Pancreas (tissue), 10 donors: Measurements from ENCODE around the gene CEP63. TPM values are rescaled to one million over a fixed set of nuclear protein-coding genes. Genes with fewer than 3 reads are reported as not detected.

ENCODE experiments used
- ATAC-seq, 4 donors: fragments of 200-7000 bp; cut with Tn5 transposase; one replicate each; pipeline versions ENCODE4 v1.8.0 to v1.9.1; 2020; ENCODE audit warnings: mild to moderate bottlenecking in 4 of 4, moderate library complexity in 4 of 4
- DNase-seq, 6 donors: peaks; one replicate each; pipeline ENCODE4 v3.0.0-alpha.2; 2020
- FAIRE-seq: peaks from 2 replicates; lab custom pipeline; 2012; peaks lifted over from hg19 to GRCh38; lab: Jason Lieb, UNC
- H3K27ac ChIP-seq, 4 donors: fragments of 200-600 bp; sonication (generic); 1 replicate in 3 of 4; 2 replicates in 1 of 4; pipeline versions ENCODE4 v1.5.0 to v1.8.0; 2020
- H3K27me3 ChIP-seq, 4 donors: fragments of 200-600 bp; one replicate each; pipeline ENCODE4 v1.8.0; 2021
- H3K36me3 ChIP-seq, 3 donors: fragments of 200-600 bp; sonication (generic) in 1 of 3; one replicate each; pipeline versions ENCODE4 v1.5.0 to v1.8.0; 2020 to 2021
- H3K4me1 ChIP-seq, 3 donors: fragments of 200-600 bp; one replicate each; pipeline ENCODE4 v1.8.0; 2021
- H3K4me3 ChIP-seq, 4 donors: fragments of 200-600 bp; sonication (generic) in 2 of 4; one replicate each; pipeline versions ENCODE4 v1.5.0 to v1.8.0; 2020 to 2021
- H3K9me3 ChIP-seq, 4 donors: fragments of 200-600 bp; one replicate each; pipeline ENCODE4 v1.8.0; 2021
- WGBS, 2 donors: extraction: QIAGEN DNeasy Blood & Tissue Kit; methylation state at CpG; one replicate each; pipeline ENCODE4 v1.1.7; 2013; 5-methylcytosine and 5-hydroxymethylcytosine counted together
- intact Hi-C, 3 donors: fragments of 100-400 bp; cut with DNase I; formaldehyde crosslinking; loops; one replicate each; pipeline versions ENCODE4 v1.11.1 to v1.14.2; 2022
- polyA plus RNA-seq, 2 donors: library from polyadenylated mRNA; stranded (reverse); fragments of 200-250 nt; gene quantifications; one replicate each; pipeline ENCODE4 v1.2.3, GENCODE V29; 2013
- total RNA-seq, 6 donors: library from RNA; stranded (reverse); fragmentation: NEBNext Ultra II Directional in 4 of 6; extraction: Animal tissue kit (Norgen Biotek cat#: 25700) in 4 of 6; gene quantifications; one replicate each; pipeline versions ENCODE4 v1.2.1 to v1.2.4, GENCODE V29; 2021 to 2023
- TF ChIP-seq, protein P1 (sequence below), 4 donors: fragments of 200-600 bp; sonication (generic) in 3 of 4; IDR thresholded peaks; one replicate each; pipeline versions ENCODE4 v1.5.0 to v1.8.0; 2021; ENCODE audit warnings: antibody characterized with exemption in 4 of 4
- donor health status: healthy with polysubstance abuse.
- donor health status: DM: no; HTN: no; CAD: no; lungs with moderate emphysema.
- donor health status: DM: no; HTN: no; CAD: no.
- donor health status: control.
- donor health status: control.
- donor health status: Bipolar disorder and iron deficiency.
- donor health status: DM: yes; HTN: yes; CAD: no.
- donor health status: DM: no; HTN: no; CAD: no.
- donor health status: DM: no; HTN: no; CAD: no.
- donor health status: DM: yes; HTN: yes; CAD: no.

Gene CEP63
- total and polyA plus RNA-seq, 8 donors, result 8.9 to 17.2 (median 11.4) TPM

DNA sequence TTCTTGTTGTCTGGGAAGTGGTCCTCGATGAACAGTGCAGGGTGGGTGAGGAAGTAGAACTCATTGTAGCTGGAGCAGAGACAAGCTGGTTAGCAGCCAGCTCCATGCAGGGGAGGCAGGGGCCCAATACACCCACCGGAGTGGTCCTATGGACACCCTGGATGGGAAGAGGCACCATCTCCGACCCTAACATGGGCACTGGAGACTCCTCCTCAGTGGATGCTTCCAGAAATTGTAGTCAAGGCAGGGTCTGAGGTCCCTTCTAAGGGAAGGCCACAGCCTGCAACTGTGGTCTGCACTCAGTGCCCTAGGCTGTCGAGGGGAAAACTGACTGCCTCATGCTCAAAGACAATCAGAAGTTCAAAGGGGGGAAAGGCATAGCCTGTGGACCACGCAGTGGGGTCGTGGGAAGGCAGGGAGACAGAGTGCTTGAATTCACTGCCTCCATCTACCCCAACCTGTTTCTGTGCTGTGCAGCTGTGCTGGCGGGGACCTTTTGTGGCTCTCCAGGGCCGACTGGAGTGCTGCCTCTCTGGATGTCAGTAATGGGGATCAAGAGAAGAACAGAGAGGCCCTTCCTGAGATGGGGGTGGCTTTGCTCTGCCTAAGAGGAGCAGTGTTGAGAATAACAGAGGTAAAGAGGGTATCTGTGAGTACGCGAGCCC is 123.0 kb downstream of the CEP63 start:
- ATAC-seq (no peak), FAIRE-seq (no peak), DNase-seq (peak in 1 of 6 donors; percentile 7)
- H3K9me3 ChIP-seq, result no peaks in the 10 kb centered on the region
- no peaks in the 10 kb centered on the region for H3K27me3 ChIP-seq
- H3K27ac ChIP-seq, result no peak overlapping the region
- 84 to 87% methylated on average over 10 of the region's 10 CpGs for WGBS, 2 donors
- TF ChIP-seq, protein P1, sequence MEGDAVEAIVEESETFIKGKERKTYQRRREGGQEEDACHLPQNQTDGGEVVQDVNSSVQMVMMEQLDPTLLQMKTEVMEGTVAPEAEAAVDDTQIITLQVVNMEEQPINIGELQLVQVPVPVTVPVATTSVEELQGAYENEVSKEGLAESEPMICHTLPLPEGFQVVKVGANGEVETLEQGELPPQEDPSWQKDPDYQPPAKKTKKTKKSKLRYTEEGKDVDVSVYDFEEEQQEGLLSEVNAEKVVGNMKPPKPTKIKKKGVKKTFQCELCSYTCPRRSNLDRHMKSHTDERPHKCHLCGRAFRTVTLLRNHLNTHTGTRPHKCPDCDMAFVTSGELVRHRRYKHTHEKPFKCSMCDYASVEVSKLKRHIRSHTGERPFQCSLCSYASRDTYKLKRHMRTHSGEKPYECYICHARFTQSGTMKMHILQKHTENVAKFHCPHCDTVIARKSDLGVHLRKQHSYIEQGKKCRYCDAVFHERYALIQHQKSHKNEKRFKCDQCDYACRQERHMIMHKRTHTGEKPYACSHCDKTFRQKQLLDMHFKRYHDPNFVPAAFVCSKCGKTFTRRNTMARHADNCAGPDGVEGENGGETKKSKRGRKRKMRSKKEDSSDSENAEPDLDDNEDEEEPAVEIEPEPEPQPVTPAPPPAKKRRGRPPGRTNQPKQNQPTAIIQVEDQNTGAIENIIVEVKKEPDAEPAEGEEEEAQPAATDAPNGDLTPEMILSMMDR (IDR thresholded peaks at IDR 0.05), result no peak
- no peaks in the 10 kb centered on the region for H3K36me3 ChIP-seq
- H3K4me1 ChIP-seq, result no peaks in the 10 kb centered on the region
- no peak overlapping the region for H3K4me3 ChIP-seq
- intact Hi-C loops, result loop anchor here in 1 of 3 donors (10.0 kb wide), 1 partner anchor 1286 kb away; no protein-coding TSS in a partner anchor

DNA sequence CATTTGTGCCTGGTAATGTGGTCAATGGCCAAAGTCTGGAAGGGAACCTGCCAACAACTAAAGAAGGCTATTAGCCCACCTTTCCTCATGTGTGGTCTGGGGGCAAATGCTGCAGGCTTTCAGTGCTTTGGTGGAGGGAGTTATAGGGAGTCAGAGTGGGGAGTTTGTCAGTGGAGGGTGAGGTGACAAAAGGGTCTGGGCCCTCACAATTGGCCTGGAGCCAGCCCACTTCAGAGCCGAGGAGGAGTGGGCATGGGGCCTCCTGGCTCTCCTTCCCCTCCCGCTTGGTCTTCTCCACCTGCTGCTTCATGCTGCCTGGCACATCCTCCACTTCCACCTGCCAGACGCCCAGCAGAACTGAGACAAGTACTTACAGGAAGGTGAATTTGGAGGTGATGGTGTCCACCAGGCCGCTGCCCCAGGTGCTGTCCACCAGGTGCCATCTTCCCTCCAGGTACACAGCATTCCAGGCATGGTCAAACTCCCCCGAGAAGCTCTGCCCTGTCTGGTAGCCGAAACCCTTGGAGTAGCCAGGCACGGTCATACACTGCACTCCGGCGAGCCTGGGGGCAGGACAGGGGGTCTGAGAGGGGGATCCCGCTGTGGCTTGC is 124.1 kb downstream of the CEP63 start:
- H3K27me3 ChIP-seq, result no peaks in the 10 kb centered on the region
- H3K4me1 ChIP-seq, result no peaks in the 10 kb centered on the region
- DNase-seq, result peak in 1 of 6 donors; percentile 10
- H3K36me3 ChIP-seq, result no peaks in the 10 kb centered on the region
- no peaks in the 10 kb centered on the region for H3K9me3 ChIP-seq
- TF ChIP-seq, protein P1 (IDR thresholded peaks at IDR 0.05), result no peak
- H3K4me3 ChIP-seq, result no peak overlapping the region
- FAIRE-seq, result no peak
- no peak for ATAC-seq
- H3K27ac ChIP-seq, result no peak overlapping the region
- 72 to 73% methylated on average over 10 of the region's 10 CpGs for WGBS, 2 donors
- intact Hi-C loops, result loop anchor here in 1 of 3 donors (10.0 kb wide), 1 partner anchor 1285 kb away; no protein-coding TSS in a partner anchor

DNA sequence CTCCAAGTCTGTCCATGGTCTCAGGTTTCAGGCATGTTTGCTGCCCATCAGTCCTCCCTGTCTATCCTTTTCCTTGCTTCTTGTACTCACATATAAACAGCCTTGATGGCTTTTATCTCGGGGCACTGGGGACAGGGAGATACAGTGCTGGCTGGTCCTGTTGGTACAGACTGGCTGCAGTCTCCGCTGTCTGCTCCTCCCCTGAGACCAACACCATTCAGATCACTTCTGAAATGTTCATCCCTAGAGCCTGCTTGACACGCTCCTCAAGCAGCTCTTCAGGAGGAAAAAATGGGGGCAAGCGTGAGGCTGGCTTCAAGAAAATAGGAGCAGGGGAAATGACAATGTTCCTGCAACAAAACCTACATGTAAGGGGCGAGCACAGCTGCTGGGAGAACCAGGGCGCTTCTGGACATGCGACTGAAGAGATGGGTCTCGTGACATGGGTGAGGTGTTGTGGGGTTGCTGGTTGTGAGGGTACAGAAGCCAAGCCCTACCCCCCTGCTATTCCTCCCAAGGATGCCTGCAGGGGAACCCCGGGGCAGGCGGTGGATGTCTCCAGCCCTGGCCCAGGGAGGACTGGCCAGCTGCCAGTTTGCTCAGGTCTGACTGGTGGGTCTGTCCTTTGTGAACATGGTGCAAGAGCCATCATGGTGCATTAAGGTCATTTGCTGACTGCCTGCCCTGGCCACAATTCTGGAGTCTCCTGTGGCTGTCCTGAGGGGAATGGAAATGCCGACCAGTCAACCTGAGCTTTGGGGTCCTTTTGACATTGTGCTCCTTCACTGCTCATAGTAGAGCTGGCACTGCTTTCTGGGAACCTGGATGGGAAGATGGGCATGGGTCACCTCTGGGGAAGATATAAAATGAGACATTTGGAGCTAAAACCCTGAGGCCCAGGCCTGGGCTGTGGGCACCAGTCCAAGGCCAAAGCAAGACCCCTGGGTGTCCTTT is 124.9 kb downstream of the CEP63 start:
- H3K27me3 ChIP-seq, result no peaks in the 10 kb centered on the region
- DNase-seq, result peak in 1 of 6 donors; percentile 3
- H3K9me3 ChIP-seq, result no peaks in the 10 kb centered on the region
- no peaks in the 10 kb centered on the region for H3K36me3 ChIP-seq
- no peaks in the 10 kb centered on the region for H3K4me1 ChIP-seq
- TF ChIP-seq, protein P1 (IDR thresholded peaks at IDR 0.05), result no peak
- intact Hi-C loops, result no loop called here
- H3K4me3 ChIP-seq, result no peak overlapping the region
- 76 to 80% methylated on average over 11 of the region's 11 CpGs for WGBS, 2 donors
- no peak for ATAC-seq
- no peak overlapping the region for H3K27ac ChIP-seq
- no peak for FAIRE-seq

DNA sequence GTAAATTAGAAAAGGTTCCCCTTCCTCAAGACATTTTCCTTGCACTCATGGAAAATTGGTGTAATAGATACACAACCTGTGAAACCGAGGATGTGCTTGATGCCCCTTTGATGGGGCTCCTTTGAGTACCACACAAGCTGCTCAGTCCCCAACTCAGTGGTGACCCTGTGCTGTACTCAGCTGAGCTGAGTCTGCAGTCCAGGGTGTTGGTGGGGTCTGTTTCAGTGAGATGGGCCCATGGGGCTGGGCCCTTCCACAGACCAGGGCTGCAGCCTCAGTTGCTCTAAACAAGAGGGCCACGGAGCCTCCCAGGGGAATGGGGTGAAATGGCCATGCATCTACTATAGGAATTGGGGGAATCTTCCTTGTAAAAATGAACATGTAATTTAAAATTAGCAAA is 125.7 kb downstream of the CEP63 start:
- 77 to 78% methylated on average over 2 of the region's 2 CpGs for WGBS, 2 donors
- Histone ChIP-seq H3K4me1 (no peaks in the 10 kb centered on the region), H3K9me3 (no peaks in the 10 kb centered on the region), H3K4me3 (no peak overlapping the region), H3K27me3 (no peaks in the 10 kb centered on the region), H3K27ac (no peak overlapping the region), H3K36me3 (no peaks in the 10 kb centered on the region)
- TF ChIP-seq, protein P1 (IDR thresholded peaks at IDR 0.05), result no peak
- FAIRE-seq (no peak), ATAC-seq (no peak), DNase-seq (no peak)
- intact Hi-C loops, result no loop called here
